SIG-M5 (cell line): ENCODE measurements around the gene KIAA0513.
"Not testable (repeated sequence)": the region's sequence is repeated elsewhere in the genome, so short reads cannot be mapped to it uniquely, and the experiment has no call there.

Experiments used
- DNase-seq: peaks from one replicate; lab custom pipeline; 2025; lab: John Stamatoyannopoulos, UW

Gene KIAA0513

GRCh38 chr16:85049706-85050305 lies 22.2 kb downstream of the KIAA0513 start:
- DNase-seq = no peak

GRCh38 chr16:85051067-85051581 lies 23.5 kb downstream of the KIAA0513 start:
- no peak for DNase-seq

GRCh38 chr16:85051683-85052082 lies 24.1 kb downstream of the KIAA0513 start:
- no peak for DNase-seq

DNA sequence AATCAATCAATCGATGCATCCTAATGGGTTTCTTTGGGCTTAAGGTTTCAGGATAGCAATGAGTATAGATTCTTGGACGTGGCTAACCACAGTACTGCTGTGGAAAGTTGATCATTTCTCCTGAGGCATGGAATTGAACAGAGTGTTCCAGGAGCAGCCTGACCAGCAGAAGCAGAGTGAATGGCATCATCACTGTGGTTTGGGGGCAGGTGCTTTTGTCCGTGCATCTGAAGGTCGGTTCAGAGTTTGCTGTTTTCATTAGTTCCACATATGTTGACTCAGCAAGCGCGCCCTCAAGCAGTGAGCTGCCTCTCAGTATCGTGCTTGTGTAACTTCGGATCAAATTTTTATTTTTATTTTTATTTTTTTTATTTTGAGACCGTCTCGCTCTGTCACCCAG lies 24.9 kb downstream of the KIAA0513 start:
- DNase-seq = no peak

DNA sequence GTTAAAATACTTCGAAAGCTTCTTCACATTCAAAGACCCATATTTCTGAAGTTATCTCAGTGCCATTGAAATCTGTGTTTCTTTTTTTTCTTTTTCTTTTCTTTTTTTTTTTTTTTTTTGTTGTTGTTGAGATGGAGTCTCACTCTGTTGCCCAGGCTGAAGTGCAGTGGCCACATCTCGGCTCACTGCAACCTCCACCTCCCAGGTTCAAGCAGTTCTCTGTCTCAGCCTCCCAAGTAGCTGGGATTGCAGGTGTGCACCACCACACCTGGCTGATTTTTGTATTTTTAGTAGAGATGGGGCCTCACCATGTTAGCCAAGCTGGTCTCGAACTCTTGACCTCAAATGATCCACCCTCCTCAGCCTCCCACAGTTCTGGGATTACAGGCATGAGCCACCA lies 26.7 kb downstream of the KIAA0513 start:
- not testable (repeated sequence) for DNase-seq

GRCh38 chr16:85054948-85055492 lies 27.4 kb downstream of the KIAA0513 start:
- DNase-seq = no peak

DNA sequence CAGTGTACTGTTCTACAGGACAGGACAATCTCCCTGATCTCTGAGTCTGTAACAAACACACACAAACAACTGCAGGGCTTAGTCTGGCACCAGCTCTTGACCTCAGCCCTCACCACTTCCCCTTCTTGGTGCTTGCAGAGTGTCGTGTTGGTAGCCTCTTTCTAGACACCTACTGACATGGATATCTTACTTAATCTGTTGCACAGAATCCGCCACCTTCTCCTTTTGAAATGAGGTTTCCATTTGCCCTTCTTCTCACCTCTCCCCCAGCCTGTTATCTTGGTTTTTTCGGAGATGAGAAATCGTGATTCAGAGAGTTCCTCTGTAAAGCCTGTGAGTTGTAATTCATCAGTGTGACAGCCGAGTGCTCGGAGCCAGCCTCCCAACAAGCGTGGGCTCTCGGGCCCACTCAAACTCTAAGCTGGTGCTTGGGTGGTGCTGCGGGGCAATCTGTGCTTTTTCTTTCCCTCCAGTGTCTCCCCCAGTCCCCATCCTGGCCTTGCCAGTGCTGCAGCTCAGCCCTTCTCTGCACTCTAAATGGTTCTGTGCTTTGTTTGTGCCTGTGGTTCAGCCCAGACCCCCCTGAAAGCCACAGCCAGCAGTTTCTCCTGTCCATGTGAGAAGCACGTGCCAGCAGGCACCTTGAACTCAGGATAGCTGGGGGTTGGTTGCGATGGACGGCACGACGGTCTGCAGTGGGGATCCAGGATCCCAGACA lies 28.1 kb downstream of the KIAA0513 start:
- peak; percentile 92 for DNase-seq

- no peak for DNase-seq
These were observed 28.7 kb downstream of the KIAA0513 start for GRCh38 chr16:85056211-85056748.

DNA sequence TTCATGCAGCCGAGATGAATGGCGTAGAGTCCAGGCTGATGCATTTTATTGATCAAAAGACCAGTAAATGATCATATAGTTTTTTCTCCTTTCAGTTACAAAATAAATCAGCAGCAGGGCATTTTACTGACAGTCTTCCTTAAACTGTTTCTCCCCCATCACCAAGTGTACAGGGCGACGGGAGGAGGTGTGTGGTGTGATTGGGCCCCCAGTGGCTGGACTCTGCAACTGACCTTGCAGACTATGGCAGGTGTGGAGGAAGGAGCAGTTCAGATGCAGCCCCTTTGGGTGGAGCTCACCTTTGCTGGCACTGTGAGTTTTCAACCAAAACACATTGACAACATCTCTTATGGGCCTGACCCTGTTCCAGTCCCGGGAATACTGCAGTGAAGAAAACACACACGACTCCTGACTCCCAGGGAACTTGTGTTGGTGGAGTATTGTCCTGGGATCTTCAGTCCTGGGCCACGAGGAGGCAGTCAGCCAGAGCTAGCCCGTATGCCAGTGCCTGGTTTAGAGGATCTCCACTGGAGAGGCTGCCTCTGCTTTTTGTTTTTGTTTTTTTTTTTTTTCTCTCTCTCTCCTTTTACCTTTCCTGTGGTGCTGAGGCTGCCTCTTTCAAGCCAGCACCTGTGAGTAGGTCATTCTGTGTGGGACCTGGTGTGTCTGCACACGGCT lies 29.8 kb downstream of the KIAA0513 start:
- DNase-seq = no peak

- no peak for DNase-seq
These were observed 30.4 kb downstream of the KIAA0513 start for GRCh38 chr16:85057948-85058347.

GRCh38 chr16:85058909-85059308 lies 31.3 kb downstream of the KIAA0513 start:
- no peak for DNase-seq

DNA sequence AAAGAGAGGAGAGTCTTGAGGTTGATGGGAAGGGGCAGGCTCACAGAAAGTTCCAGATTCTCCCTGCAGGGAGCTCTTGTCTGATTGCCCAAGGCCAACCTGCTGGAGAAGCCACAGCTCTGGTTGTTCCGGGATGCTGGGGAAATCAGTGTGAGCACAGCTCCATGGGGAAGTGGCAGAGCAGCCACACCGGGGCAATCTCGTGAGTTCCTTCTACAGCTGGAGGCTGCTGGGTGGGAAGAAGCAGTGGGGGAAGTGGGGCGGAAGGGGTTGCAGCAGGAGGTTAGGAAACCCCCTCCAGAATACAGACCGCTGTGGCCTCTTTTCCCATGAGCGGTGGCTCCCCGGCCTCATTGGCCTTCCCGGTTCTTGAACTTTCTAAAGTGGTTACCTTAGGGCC lies 34.0 kb downstream of the KIAA0513 start:
- no peak for DNase-seq

DNA sequence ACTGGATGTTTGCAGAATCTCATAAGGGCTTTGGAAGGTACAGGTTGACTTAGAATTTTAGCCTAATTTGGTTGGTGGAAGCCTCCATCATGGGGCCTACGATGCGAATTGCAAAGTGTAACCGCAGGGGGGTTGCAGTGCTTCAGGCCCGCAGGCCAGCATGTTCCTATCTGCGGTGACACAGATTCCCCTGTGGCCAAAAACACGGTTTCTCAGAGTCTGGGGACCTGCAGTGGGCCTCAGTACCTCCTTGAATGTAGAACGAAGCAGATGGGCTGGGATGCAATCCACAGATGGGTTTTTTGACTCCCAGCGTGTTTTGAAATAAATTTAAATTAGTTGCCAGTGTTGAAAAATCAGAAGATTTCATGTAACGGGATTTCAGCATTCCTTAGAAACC lies 34.7 kb downstream of the KIAA0513 start:
- DNase-seq = no peak

DNA sequence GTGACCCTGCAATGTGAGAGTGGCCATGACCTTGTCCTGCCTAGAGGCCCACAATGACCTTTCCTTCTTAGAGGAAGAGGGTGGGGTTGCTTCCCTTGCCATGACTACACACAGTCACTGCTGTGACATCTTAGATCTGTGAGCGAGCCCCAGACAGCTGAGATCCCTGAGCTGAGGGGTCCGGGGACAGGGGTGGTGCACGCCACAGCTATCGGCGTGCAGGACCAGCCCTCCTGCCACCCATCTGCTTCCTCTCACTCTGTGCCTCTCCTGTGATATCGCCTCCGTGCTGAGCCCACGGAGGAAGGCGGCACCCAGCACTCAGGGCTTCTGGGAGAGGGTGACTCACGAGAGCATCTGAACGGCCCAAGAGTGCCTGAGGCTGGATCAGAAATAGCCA lies 35.2 kb downstream of the KIAA0513 start:
- DNase-seq = no peak

GRCh38 chr16:85064186-85064585 lies 36.6 kb downstream of the KIAA0513 start:
- DNase-seq = no peak

GRCh38 chr16:85065099-85065498 lies 37.5 kb downstream of the KIAA0513 start:
- no peak for DNase-seq

GRCh38 chr16:85066346-85066885 lies 38.8 kb downstream of the KIAA0513 start:
- DNase-seq = no peak

DNA sequence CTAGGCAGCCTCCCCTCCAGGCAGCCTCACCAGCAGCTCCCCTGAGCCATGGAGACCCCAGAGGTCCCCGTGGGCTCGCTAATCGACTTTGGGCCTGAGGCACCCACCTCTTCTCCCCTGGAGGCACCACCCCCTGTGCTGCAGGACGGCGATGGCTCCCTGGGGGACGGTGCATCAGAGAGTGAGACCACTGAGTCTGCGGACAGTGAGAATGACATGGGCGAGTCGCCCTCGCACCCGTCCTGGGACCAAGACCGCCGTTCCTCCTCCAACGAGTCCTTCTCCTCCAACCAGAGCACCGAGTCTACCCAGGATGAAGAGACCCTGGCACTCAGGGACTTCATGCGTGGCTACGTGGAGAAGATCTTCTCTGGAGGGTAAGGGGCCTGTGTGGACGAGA lies 39.4 kb downstream of the KIAA0513 start:
- no peak for DNase-seq

- no peak for DNase-seq
These were observed 39.8 kb downstream of the KIAA0513 start for GRCh38 chr16:85067426-85067825.

- no peak for DNase-seq
These were observed 41.2 kb downstream of the KIAA0513 start for GRCh38 chr16:85068746-85069145.

GRCh38 chr16:85069171-85069570 lies 41.6 kb downstream of the KIAA0513 start:
- no peak for DNase-seq
